Esophagus (tissue), 2 donors: ENCODE measurements around the gene EVC2. TPM values are rescaled to one million over a fixed set of nuclear protein-coding genes. Genes with fewer than 3 reads are reported as not detected.

Experiments
- H3K27ac ChIP-seq, 2 donors: one replicate each; pipeline ENCODE4 v1.5.1; 2013; ENCODE audit warnings: low read depth in 2 of 2, mild to moderate bottlenecking in 2 of 2, inconsistent platforms in 1 of 2, low read length in 1 of 2, moderate library complexity in 1 of 2
- H3K27me3 ChIP-seq, 2 donors: one replicate each; pipeline ENCODE4 v1.6.1; 2013; ENCODE audit warnings: low read length in 2 of 2, control low read depth in 1 of 2, mild to moderate bottlenecking in 1 of 2; ENCODE audit not compliant: insufficient read depth in 2 of 2, control insufficient read depth in 1 of 2
- H3K36me3 ChIP-seq, 2 donors: one replicate each; pipeline ENCODE4 v1.6.1; 2013; ENCODE audit warnings: low read length in 1 of 2; ENCODE audit not compliant: control insufficient read depth in 2 of 2, insufficient read depth in 2 of 2
- H3K4me1 ChIP-seq, 2 donors: one replicate each; pipeline ENCODE4 v1.6.1; 2013; ENCODE audit warnings: low read length in 1 of 2; ENCODE audit not compliant: control insufficient read depth in 2 of 2, insufficient read depth in 2 of 2
- H3K4me3 ChIP-seq, 2 donors: one replicate each; pipeline ENCODE4 v1.5.1; 2013; ENCODE audit warnings: low read length in 2 of 2, mild to moderate bottlenecking in 2 of 2, low read depth in 1 of 2, moderate library complexity in 1 of 2
- H3K9me3 ChIP-seq, 2 donors: one replicate each; pipeline ENCODE4 v1.6.1; 2013; ENCODE audit warnings: mild to moderate bottlenecking in 2 of 2, low read depth in 1 of 2, low read length in 1 of 2, moderate library complexity in 1 of 2; ENCODE audit not compliant: control insufficient read depth in 2 of 2, insufficient read depth in 1 of 2
- WGBS, 2 donors: extraction: QIAGEN DNeasy Blood & Tissue Kit; methylation state at CpG; one replicate each; pipeline ENCODE4 v1.1.7; 2013; 5-methylcytosine and 5-hydroxymethylcytosine counted together
- polyA plus RNA-seq, 2 donors: library from polyadenylated mRNA; stranded (reverse); fragments of 200-250 nt; gene quantifications; one replicate each; pipeline ENCODE4 v1.2.3, GENCODE V29; 2013
- donor health status: healthy with polysubstance abuse.
- donor health status: Bipolar disorder and iron deficiency.

Gene EVC2
- polyA plus RNA-seq, 2 donors = 1.6 to 2.0 TPM

DNA sequence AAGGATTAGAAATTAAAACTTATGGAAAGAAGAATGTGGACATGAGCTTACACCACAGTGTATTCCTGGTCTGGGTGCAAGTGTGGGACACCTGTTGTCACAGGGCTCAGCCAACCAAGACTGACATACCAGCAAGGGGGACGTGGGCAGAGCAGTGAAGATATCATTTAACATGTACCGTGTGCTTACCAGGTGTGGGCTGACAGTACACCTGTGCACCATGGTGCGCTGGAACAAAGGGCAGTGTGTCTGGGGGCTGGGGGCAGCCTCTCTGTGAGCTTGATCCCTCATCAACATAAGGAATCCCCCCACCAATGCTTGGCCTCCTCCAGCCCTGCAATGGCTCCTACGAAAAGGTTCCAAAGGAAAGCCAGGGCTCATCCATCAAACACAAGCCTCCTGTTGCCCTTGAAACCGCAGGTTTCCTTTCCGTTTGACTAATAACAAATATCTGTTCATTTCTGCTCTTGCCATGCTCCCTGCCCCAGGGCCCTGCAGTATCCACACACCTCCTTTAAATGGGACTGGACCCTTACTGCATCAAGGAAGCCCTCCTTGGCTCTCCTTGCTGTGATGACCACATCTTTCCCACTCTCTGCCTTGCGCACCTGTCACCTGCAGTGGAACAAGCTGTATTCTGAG lies 16.7 kb downstream of the EVC2 start:
- Histone ChIP-seq H3K27ac (no peak overlapping the region), H3K4me3 (no peak overlapping the region), H3K36me3 (peaks cover 9 to 19% of the 10 kb centered on the region in 2 donors), H3K9me3 (no peaks in the 10 kb centered on the region), H3K4me1 (no peaks in the 10 kb centered on the region), H3K27me3 (no peaks in the 10 kb centered on the region)
- 89 to 91% methylated on average over 7 of the region's 7 CpGs for WGBS, 2 donors

DNA sequence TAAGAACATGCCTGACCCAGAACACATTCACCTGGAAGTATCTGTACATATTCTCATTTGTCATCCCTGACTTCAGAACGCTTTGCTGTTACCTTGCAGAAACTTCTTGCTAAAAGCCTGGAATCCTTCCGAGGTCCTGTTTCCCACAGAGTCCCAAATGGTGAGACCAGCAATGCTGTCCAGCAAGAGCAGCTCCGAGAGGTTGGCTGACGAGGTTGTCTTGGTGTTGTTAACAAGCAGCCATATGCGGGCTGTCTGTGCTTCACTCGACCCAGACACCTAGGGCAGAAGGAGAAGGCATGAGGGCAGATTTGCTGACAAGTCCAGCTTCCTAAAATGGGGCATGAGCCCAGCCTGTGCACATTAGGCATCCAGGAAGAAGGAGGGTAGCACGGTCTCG lies 19.3 kb downstream of the EVC2 start:
- H3K9me3 ChIP-seq = no peaks in the 10 kb centered on the region
- H3K27ac ChIP-seq = no peak overlapping the region
- peaks cover 9 to 31% of the 10 kb centered on the region in 2 donors for H3K36me3 ChIP-seq
- H3K27me3 ChIP-seq = no peaks in the 10 kb centered on the region
- WGBS, 2 donors = 88 to 89% methylated on average over 8 of the region's 8 CpGs
- H3K4me3 ChIP-seq = no peak overlapping the region
- H3K4me1 ChIP-seq = no peaks in the 10 kb centered on the region

DNA sequence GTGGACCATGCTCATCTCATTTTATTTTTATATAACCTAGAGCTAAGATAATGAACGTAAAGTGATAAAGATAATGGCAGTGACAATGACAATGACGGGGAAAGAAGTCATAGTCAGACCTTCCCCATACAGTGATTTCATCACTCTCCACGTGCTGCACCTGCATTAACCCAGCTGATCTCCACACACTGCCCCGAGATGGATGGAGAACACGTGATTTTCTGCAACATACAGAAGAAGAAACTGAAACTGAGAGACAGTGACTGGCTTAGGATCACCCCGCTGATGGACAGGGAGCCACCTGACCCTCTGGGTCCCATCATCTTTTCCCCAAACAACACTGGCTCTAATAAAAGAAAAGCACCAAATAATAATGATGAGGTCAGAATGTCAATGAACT lies 22.0 kb downstream of the EVC2 start:
- WGBS, 2 donors = 88 to 93% methylated on average over 6 of the region's 6 CpGs
- no peaks in the 10 kb centered on the region for H3K4me1 ChIP-seq
- peaks cover 3 to 26% of the 10 kb centered on the region in 2 donors for H3K36me3 ChIP-seq
- H3K27ac ChIP-seq = no peak overlapping the region
- no peak overlapping the region for H3K4me3 ChIP-seq
- H3K9me3 ChIP-seq = no peaks in the 10 kb centered on the region
- H3K27me3 ChIP-seq = no peaks in the 10 kb centered on the region

DNA sequence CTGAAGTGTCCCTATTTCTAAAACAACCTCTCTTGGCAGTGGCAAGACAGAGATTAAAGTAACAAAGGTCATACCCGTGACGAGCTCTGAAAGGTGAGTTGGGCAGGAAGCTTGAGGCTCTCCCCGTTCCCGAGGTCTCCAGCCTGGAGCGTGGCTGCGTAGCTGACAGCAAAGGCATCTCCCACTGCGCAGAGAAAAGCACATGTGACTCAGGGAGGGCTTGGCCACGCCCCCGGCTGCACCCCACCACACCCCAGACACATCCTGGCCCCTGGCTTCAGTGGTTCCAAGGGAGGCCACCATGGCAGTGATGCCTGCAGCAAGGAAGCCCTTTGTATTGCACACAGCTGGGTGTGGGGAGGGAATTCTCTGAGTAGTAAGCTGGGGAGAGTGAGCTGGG lies 23.1 kb downstream of the EVC2 start:
- no peak overlapping the region for H3K4me3 ChIP-seq
- peaks cover 6 to 33% of the 10 kb centered on the region in 2 donors for H3K36me3 ChIP-seq
- H3K9me3 ChIP-seq = no peaks in the 10 kb centered on the region
- no peaks in the 10 kb centered on the region for H3K4me1 ChIP-seq
- WGBS, 2 donors = 94 to 96% methylated on average over 9 of the region's 9 CpGs
- H3K27ac ChIP-seq = no peak overlapping the region
- no peaks in the 10 kb centered on the region for H3K27me3 ChIP-seq

DNA sequence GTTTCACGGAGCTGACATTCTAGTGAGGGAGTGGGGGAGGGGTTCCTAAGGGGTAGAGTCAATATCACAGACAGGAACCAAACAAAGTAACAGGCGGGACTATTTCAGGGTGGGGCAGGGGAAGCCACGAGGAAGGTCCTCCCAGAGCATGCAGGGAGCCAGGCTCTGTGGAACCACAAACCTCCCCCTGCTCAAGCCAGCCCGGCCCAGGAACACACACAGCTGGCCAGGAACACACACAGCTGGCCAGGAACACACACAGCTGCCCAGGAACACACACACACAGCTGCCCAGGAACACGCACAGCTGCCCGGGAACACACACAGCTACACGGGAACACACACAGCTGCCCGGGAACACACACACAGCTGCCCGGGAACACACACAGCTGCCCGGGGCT lies 24.8 kb downstream of the EVC2 start:
- Histone ChIP-seq H3K27ac (no peak overlapping the region), H3K4me3 (no peak overlapping the region), H3K4me1 (no peaks in the 10 kb centered on the region), H3K27me3 (no peaks in the 10 kb centered on the region), H3K9me3 (no peaks in the 10 kb centered on the region), H3K36me3 (peaks cover 5 to 26% of the 10 kb centered on the region in 2 donors)
- WGBS, 2 donors = 59 to 70% methylated on average over 10 of the region's 10 CpGs

DNA sequence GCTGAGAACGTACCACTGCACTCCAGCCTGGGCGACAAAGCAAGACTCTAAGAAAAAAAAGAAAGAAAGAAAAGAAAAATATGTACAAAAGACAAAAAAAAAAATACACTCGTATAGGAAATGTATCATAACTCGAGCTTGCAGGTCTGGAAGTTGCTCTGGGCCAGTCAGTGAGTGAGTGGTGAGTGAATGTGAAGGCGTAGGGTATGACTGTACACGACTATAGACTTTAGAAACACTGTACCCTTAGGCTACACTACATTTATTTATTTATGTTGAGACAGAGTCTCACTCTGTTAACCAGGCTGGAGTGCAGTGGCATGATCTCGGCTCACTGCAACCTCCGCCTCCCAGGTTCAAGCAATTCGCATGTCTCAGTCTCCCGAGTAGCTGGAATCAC lies 29.4 kb downstream of the EVC2 start:
- Histone ChIP-seq H3K4me1 (no peaks in the 10 kb centered on the region), H3K36me3 (peaks cover 10% of the 10 kb centered on the region in 2 donors), H3K4me3 (no peak overlapping the region), H3K27me3 (no peaks in the 10 kb centered on the region), H3K9me3 (no peaks in the 10 kb centered on the region), H3K27ac (no peak overlapping the region)
- WGBS, 2 donors = 86 to 87% methylated on average over 10 of the region's 10 CpGs

DNA sequence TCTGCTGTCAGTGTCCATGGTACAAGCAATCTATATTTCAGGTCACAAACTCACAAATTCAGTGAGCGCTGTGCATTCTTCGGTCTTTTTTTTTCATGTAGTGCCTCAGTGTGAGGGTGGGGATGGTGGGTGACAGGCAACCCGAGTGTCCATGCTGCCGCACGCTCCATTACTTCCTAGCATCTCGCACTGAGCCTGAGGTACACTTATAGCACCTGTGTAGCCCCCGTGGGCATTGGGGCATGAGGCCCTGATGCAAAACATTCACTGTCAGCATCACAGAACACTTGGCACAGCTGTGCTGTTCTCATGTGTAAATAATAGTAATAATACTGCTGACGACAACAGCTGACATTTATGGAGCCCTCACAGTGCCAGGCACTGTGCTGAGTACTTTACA lies 31.6 kb downstream of the EVC2 start:
- Histone ChIP-seq H3K9me3 (no peaks in the 10 kb centered on the region), H3K36me3 (peaks cover 10% of the 10 kb centered on the region in 2 donors), H3K27ac (no peak overlapping the region), H3K4me1 (no peaks in the 10 kb centered on the region), H3K27me3 (no peaks in the 10 kb centered on the region), H3K4me3 (no peak overlapping the region)
- 91 to 92% methylated on average over 8 of the region's 8 CpGs for WGBS, 2 donors

DNA sequence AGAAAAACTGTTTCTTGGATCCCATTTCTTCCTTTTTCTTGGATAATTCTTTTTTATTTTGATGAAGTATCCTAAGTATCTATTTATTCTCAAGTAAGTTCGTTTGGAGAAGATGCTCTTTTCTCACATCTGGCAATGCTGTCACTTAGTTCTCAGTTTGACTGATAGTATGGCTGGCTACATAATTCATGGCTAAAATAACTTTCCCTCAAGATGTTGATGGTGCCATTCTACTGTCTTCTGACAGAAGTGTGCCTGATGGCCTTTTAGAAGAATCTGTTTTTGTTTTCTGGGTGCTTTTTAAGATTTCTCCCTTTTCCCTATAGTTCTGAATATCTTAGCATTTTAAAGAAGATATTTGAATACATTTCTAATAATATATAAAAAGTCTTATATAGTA lies 41.6 kb downstream of the EVC2 start:
- 75% methylated on average over 1 of the region's 1 CpG for WGBS, 2 donors
- Histone ChIP-seq H3K4me3 (no peak overlapping the region), H3K9me3 (no peaks in the 10 kb centered on the region), H3K27me3 (no peaks in the 10 kb centered on the region), H3K36me3 (peaks cover 0 to 10% of the 10 kb centered on the region in 2 donors), H3K4me1 (no peaks in the 10 kb centered on the region), H3K27ac (no peak overlapping the region)

DNA sequence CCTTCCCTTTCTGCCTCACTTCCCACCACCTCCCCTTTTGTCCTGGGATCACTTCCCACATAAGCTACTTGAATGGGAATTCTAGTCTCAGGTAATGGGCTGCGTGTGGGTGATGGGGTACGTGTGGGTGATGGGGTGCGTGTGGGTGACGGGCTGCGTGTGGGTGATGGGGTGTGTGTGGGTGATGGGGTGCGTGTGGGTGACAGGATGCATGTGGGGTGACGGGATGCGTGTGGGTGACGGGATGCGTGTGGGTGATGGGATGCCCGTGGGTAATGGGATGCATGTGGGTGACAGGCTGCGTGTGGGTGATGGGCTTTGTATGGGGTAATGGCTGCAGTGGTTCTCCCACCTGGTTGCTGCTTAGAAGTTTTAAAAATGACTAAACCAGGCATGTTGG lies 43.6 kb downstream of the EVC2 start:
- no peaks in the 10 kb centered on the region for H3K9me3 ChIP-seq
- 93 to 97% methylated on average over 12 of the region's 12 CpGs for WGBS, 2 donors
- H3K27me3 ChIP-seq = no peaks in the 10 kb centered on the region
- H3K36me3 ChIP-seq = peaks cover 0 to 12% of the 10 kb centered on the region in 2 donors
- no peak overlapping the region for H3K27ac ChIP-seq
- no peak overlapping the region for H3K4me3 ChIP-seq
- no peaks in the 10 kb centered on the region for H3K4me1 ChIP-seq

DNA sequence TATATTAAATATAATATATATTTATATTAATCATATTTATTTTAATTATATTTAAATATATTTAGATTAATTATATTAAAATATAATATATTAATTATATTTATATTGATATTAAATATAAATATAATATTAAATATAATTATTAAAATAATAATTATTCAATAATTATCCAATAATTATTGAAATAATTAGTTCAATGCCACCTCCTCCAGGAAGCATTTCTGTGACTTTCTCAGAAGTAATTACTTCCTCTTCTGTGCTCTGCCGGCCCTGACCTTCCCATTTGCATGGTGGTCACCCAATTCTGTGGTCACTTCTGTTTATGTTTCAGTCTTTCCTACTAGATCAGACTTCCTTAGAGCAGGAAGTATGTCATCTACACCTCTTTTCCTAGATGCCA lies 45.8 kb downstream of the EVC2 start:
- H3K36me3 ChIP-seq = peaks cover 0 to 15% of the 10 kb centered on the region in 2 donors
- H3K27me3 ChIP-seq = no peaks in the 10 kb centered on the region
- H3K4me3 ChIP-seq = no peak overlapping the region
- no peaks in the 10 kb centered on the region for H3K4me1 ChIP-seq
- no peaks in the 10 kb centered on the region for H3K9me3 ChIP-seq
- H3K27ac ChIP-seq = no peak overlapping the region
- 59 to 70% methylated on average over 1 of the region's 1 CpG for WGBS, 2 donors
